Esophagus muscularis mucosa (tissue), 4 donors: ENCODE measurements around the gene CDX1. TPM values are rescaled to one million over a fixed set of nuclear protein-coding genes. Genes with fewer than 3 reads are reported as not detected.

Experiments
- DNase-seq: peaks from one replicate; pipeline ENCODE4 v3.0.0-alpha.2; 2017; ENCODE audit errors: extremely low spot score
- H3K27ac ChIP-seq, 4 donors: fragments of 200-600 bp; sonication (generic); replicated peaks in 1 of 4; 1 replicate in 3 of 4; 2 replicates in 1 of 4; pipeline ENCODE4 v1.5.1; 2016 to 2019; ENCODE audit warnings: mild to moderate bottlenecking in 1 of 4
- H3K27me3 ChIP-seq, 4 donors: fragments of 200-600 bp; sonication (generic); one replicate each; pipeline versions ENCODE4 v1.5.1 to v1.6.0; 2016 to 2019
- H3K36me3 ChIP-seq, 4 donors: fragments of 200-600 bp; sonication (generic); one replicate each; pipeline ENCODE4 v1.5.1; 2016 to 2019
- H3K4me1 ChIP-seq, 4 donors: fragments of 200-600 bp; sonication (generic); one replicate each; pipeline ENCODE4 v1.5.1; 2016 to 2019
- H3K4me3 ChIP-seq, 4 donors: fragments of 200-600 bp; sonication (generic); 1 replicate in 2 of 4; 2 replicates in 2 of 4; pipeline ENCODE4 v1.5.1; 2016 to 2019; ENCODE audit warnings: mild to moderate bottlenecking in 4 of 4, moderate library complexity in 1 of 4
- H3K9me3 ChIP-seq, 4 donors: fragments of 200-600 bp; sonication (generic); 1 replicate in 3 of 4; 2 replicates in 1 of 4; pipeline ENCODE4 v1.5.1; 2016 to 2019
- EP300 ChIP-seq: sonication (generic); formaldehyde crosslinking; IDR thresholded peaks from one replicate; pipeline ENCODE4 v1.6.1; 2017; ENCODE audit warnings: antibody characterized with exemption
- POLR2A ChIP-seq: fragments of 450-650 bp; IDR thresholded peaks from one replicate; pipeline ENCODE4 v1.6.1; 2017; ENCODE audit warnings: antibody characterized with exemption, moderate library complexity, mild to moderate bottlenecking, low read depth
- POLR2AphosphoS5 ChIP-seq, 2 donors: sonication (generic); formaldehyde crosslinking; IDR thresholded peaks; one replicate each; pipeline ENCODE4 v1.6.1; 2017; ENCODE audit warnings: antibody characterized with exemption in 2 of 2
- WGBS: methylation state at CpG from one replicate; pipeline ENCODE4 v1.1.5; 2018; 5-methylcytosine and 5-hydroxymethylcytosine counted together
- intact Hi-C: fragments of 100-400 bp; cut with DNase I; formaldehyde crosslinking; loops from one replicate; pipeline ENCODE4 v1.15.1; 2023
- total RNA-seq, 4 donors: library from RNA; depleted of rRNA; stranded (reverse); fragments of >200 nt; gene quantifications; one replicate each; pipeline versions ENCODE4 v1.1.0 to v1.2.1, GENCODE V29; 2016
- TF ChIP-seq, protein P1 (sequence below), 3 experiments: fragments of 200-600 bp in 2 of 3; fragments of 450-650 bp in 1 of 3; sonication (generic) in 2 of 3; IDR thresholded peaks; one replicate each; pipeline ENCODE4 v1.5.1; 2017 to 2019; ENCODE audit warnings: antibody characterized with exemption in 3 of 3, mild to moderate bottlenecking in 2 of 3, moderate library complexity in 1 of 3

CDX1 gene
- total RNA-seq, 4 donors from 2014 or later = 0.23 TPM; not detected in 3

DNA sequence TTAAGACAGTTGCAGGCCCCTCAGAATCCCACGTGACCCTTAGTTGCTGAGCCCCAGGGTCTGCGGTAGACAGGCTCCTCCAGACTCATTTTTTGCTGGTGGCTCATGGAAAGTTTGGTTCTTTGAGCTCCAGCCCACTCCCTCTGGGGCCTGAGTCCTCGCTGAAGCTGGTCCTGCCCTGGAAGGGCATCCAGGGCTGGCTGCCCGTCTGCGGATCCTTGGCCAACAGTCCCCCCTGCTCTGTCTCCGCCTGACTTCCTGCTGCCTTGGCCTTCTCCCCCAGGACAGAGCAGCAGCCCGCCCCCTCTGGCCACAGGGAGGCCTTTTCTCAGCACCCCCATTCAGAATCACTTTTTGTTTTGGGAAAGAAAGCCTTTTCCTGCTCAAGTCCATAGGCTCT lies 47.7 kb downstream of the CDX1 start:
- no peaks in the 10 kb centered on the region for H3K9me3 ChIP-seq
- intact Hi-C loops = no loop called here
- H3K4me3 ChIP-seq = no peak overlapping the region
- peaks cover 0 to 17% (median 4%) of the 10 kb centered on the region in 4 donors for H3K4me1 ChIP-seq
- DNase-seq = no peak
- H3K27me3 ChIP-seq = no peaks in the 10 kb centered on the region
- 78% methylated on average over 3 of the region's 7 CpGs for WGBS
- no peaks in the 10 kb centered on the region for H3K36me3 ChIP-seq
- TF ChIP-seq, protein P1, sequence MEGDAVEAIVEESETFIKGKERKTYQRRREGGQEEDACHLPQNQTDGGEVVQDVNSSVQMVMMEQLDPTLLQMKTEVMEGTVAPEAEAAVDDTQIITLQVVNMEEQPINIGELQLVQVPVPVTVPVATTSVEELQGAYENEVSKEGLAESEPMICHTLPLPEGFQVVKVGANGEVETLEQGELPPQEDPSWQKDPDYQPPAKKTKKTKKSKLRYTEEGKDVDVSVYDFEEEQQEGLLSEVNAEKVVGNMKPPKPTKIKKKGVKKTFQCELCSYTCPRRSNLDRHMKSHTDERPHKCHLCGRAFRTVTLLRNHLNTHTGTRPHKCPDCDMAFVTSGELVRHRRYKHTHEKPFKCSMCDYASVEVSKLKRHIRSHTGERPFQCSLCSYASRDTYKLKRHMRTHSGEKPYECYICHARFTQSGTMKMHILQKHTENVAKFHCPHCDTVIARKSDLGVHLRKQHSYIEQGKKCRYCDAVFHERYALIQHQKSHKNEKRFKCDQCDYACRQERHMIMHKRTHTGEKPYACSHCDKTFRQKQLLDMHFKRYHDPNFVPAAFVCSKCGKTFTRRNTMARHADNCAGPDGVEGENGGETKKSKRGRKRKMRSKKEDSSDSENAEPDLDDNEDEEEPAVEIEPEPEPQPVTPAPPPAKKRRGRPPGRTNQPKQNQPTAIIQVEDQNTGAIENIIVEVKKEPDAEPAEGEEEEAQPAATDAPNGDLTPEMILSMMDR (IDR thresholded peaks at IDR 0.05) = peak in 1 of 3 experiments; percentile 12
- TF ChIP-seq EP300 (no peak), POLR2A (no peak), POLR2AphosphoS5 (IDR thresholded peaks at IDR 0.05) (no peak)
- H3K27ac ChIP-seq = peak overlapping the region in 1 of 4 donors; percentile 25

DNA sequence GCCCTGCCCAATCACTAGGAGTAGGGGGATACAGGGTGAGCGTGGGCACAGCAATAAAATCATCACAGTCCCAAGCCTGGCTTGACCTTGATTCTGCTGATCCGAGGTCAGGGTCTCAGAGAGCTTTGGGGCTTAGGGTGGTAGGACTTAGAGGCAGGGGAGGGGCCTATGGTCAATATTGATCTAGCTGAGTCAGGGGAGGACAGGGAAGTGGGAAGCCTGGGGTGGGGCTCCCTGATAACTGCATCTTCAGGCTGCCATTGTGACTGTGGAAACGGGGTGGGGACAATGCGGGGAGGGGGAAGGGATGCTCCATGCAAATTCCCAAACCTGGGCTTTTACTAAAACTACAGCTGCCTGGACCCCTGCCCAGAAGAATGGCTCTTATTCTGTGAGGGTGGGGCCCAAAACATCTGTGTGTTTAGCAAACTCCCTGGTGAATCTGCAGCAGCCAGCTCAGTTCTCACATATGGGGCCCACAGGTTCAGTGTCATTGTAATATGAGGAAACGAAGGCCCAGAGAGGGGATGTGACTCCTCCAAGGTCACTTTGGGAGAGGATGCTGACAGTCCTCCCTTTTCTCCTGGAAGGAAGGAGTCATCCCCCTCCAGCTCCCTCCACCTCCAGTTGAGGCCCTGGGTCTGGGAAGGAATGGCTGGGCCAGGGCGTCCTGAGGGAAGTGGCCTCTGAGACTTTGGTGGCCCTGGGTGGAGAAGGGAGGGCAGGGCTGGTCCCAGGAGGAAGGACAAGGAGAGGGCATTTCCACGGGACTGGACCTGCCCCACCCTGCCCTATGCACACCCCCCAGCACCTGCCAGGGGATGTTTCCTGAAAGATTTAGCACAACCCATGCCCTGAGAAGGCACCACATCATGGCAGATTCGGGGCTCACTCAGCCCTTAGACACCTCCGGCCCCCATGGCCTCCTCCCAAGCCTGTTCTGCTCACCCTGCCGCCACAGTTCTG lies 49.7 kb downstream of the CDX1 start:
- TF ChIP-seq EP300 (no peak), POLR2A (no peak), POLR2AphosphoS5 (IDR thresholded peaks at IDR 0.05) (no peak)
- TF ChIP-seq, protein P1 (IDR thresholded peaks at IDR 0.05) = no peak
- H3K4me1 ChIP-seq = peaks cover 0 to 17% (median 4%) of the 10 kb centered on the region in 4 donors

DNA sequence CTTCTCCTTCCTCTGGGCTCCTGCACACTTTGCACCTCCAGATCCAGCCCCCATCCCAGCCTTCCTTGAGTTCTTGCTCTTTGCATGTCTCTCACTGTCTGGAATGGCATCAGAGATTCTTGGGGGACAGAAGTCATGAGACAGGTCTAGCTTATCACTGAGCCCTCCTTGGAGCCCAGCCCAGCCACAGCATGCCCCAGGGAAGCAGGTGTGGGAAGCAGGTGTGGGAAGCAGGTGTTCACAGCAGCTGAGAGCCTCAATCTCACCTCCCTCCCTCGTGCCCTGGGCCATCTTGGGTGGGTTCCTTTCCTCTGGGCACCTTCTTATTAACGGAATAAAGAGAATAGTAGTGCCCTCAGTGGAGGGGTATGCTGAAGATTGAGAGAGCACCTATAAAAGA lies 50.5 kb downstream of the CDX1 start:
- Histone ChIP-seq H3K36me3 (no peaks in the 10 kb centered on the region), H3K4me3 (no peak overlapping the region), H3K27me3 (no peaks in the 10 kb centered on the region), H3K9me3 (no peaks in the 10 kb centered on the region), H3K4me1 (peaks cover 0 to 17% (median 4%) of the 10 kb centered on the region in 4 donors), H3K27ac (no peak overlapping the region)
- intact Hi-C loops = loop anchor here (5.0 kb wide), 2 partner anchors 130 to 215 kb away; partner anchors contain the start of genes HMGXB3 and TIGD6
- TF ChIP-seq POLR2AphosphoS5 (IDR thresholded peaks at IDR 0.05) (no peak), EP300 (no peak), POLR2A (no peak)
- TF ChIP-seq, protein P1 (IDR thresholded peaks at IDR 0.05) = no peak
- WGBS = 74% methylated on average over 2 of the region's 2 CpGs
- no peak for DNase-seq

More for the DNA sequence above, 49.7 kb downstream of the CDX1 start:
- intact Hi-C loops = loop anchor here (5.0 kb wide), 2 partner anchors 131 to 214 kb away; partner anchors contain the start of genes HMGXB3 and TIGD6
- DNase-seq = no peak
- Histone ChIP-seq H3K36me3 (no peaks in the 10 kb centered on the region), H3K4me3 (no peak overlapping the region), H3K27ac (no peak overlapping the region), H3K27me3 (no peaks in the 10 kb centered on the region), H3K9me3 (no peaks in the 10 kb centered on the region)
- 83% methylated on average over 9 of the region's 10 CpGs for WGBS

DNA sequence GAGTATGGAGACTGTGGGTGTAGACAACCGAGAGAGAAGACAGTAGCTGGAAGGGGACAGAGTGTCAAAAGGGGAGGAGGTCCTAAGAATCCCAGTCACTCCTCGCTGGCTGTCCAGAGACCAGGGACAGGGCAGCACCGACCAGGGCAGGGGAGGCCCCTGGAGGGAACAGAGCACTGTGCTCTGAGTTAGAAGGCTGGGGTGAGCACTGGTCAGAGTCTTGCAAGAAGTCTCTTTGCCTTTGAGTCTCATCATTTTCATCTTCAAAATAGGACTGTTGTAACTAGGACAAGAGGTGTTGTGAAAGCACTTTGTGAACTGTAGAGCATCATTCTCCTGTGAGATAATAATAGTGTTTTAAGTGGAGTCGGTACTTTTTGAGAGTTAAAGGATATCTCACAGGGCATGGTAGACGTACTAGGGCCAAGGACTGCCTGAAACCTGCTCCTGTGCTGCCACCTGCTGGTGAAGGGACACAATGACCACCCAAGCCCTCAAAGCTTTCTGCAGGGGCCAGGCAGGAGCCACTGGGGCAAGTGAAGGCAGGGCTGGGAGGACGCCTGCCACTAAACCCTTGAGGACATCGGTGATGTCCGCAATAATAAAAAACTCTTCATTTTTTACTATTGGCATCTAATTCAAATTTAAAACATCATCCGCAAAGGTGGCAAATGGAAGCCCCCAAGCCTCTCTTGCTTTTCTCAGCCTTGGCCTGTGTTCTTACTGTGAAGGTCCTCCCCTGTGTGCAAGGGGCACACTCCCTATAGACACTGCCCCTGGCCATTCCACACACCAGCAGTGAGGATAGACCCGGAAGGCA lies 51.5 kb downstream of the CDX1 start:
- no peak for DNase-seq
- peaks cover 0 to 17% (median 4%) of the 10 kb centered on the region in 4 donors for H3K4me1 ChIP-seq
- intact Hi-C loops = loop anchor here (1.0 to 5.0 kb wide), 4 partner anchors 57 to 216 kb away; partner anchors contain the start of genes HMGXB3 and TIGD6

More for the DNA sequence above, 51.5 kb downstream of the CDX1 start:
- TF ChIP-seq, protein P1 (IDR thresholded peaks at IDR 0.05) = peak; percentile 89 to 97 (median 95)
- TF ChIP-seq EP300 (no peak), POLR2AphosphoS5 (IDR thresholded peaks at IDR 0.05) (peak in 1 of 2 donors; percentile 34)
- no peaks in the 10 kb centered on the region for H3K27me3 ChIP-seq
- 37% methylated on average over 8 of the region's 10 CpGs for WGBS
- H3K4me3 ChIP-seq = no peak overlapping the region
- H3K9me3 ChIP-seq = no peaks in the 10 kb centered on the region
- no peaks in the 10 kb centered on the region for H3K36me3 ChIP-seq
- no peak overlapping the region for H3K27ac ChIP-seq
